ENCODE results near the gene DCDC2.

- TF ChIP-seq CTCF (conservative IDR thresholded peaks at IDR 0.05; ENCODE audit: low read depth, low read length) (no peak), EZH2 (IDR thresholded peaks at IDR 0.05; ENCODE audit: borderline replicate concordance, low read depth, low read length, poor library complexity, severe bottlenecking) (no peak)
Measured at GRCh38 chr6:24186349-24186748, 171.5 kb downstream of the DCDC2 start.
